ENCODE data around the gene NF2.
"Not testable (repeated sequence)": the region's sequence is repeated elsewhere in the genome, so short reads cannot be mapped to it uniquely, and the experiment has no call there.

The NF2 gene

GRCh38 chr22:29581799-29582198 lies 21.6 kb upstream of the NF2 start:
- no peak for DNase-seq
- Mint-ChIP-seq H3K4me3 (peak overlapping the region; percentile 88), H3K27me3 (no peaks in the 10 kb centered on the region), H3K27ac (peak overlapping the region; percentile 88), H3K9me3 (no peaks in the 10 kb centered on the region), H3K4me1 (peaks cover 14% of the 10 kb centered on the region), H3K36me3 (ENCODE audit: low read depth) (no peaks in the 10 kb centered on the region)
- no peak for ATAC-seq

GRCh38 chr22:29584975-29585374 lies 18.5 kb upstream of the NF2 start:
- Mint-ChIP-seq H3K9me3 (no peaks in the 10 kb centered on the region), H3K27me3 (no peaks in the 10 kb centered on the region), H3K36me3 (ENCODE audit: low read depth) (no peaks in the 10 kb centered on the region), H3K27ac (no peak overlapping the region), H3K4me1 (peaks cover 16% of the 10 kb centered on the region), H3K4me3 (no peak overlapping the region)
- no peak for DNase-seq
- ATAC-seq: no peak

GRCh38 chr22:29586193-29586705 lies 17.2 kb upstream of the NF2 start:
- not testable (repeated sequence) for H3K27me3 Mint-ChIP-seq; H3K36me3 Mint-ChIP-seq (ENCODE audit: low read depth); H3K27ac Mint-ChIP-seq; H3K9me3 Mint-ChIP-seq; DNase-seq; H3K4me3 Mint-ChIP-seq; ATAC-seq
- H3K4me1 Mint-ChIP-seq: peaks cover 11% of the 10 kb centered on the region

GRCh38 chr22:29587938-29588699 lies 15.3 kb upstream of the NF2 start:
- Mint-ChIP-seq H3K27ac (no peak overlapping the region), H3K27me3 (no peaks in the 10 kb centered on the region), H3K9me3 (no peaks in the 10 kb centered on the region), H3K4me3 (no peak overlapping the region), H3K36me3 (ENCODE audit: low read depth) (no peaks in the 10 kb centered on the region), H3K4me1 (peaks cover 5% of the 10 kb centered on the region)
- DNase-seq: no peak
- ATAC-seq: no peak

GRCh38 chr22:29593923-29594322 lies 9.5 kb upstream of the NF2 start:
- no peaks in the 10 kb centered on the region for H3K9me3 Mint-ChIP-seq
- ATAC-seq (no peak), DNase-seq (no peak)
- no peak overlapping the region for H3K27ac Mint-ChIP-seq
- H3K4me1 Mint-ChIP-seq: peaks cover 5% of the 10 kb centered on the region
- no peak overlapping the region for H3K4me3 Mint-ChIP-seq
- no peaks in the 10 kb centered on the region for H3K27me3 Mint-ChIP-seq
- H3K36me3 Mint-ChIP-seq (ENCODE audit: low read depth): no peaks in the 10 kb centered on the region

DNA sequence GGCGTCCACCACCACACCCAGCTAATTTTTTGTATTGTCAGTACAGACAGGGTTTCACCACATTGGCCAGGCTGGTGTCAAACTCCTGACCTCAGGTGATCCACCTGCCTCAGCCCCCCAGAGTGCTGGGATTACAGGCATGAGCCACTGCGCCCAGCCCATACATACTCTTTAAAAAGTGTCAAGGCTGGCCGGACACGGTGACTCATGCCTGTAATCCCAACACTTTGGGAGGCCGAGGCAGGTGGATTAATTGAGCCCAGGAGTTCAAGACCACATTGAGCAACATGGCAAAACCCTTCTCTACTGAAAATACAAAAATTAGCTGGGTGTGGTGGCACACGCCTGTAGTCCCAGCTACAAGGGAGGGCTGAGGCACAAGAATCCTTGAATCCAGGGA lies 9.0 kb upstream of the NF2 start:
- H3K36me3 Mint-ChIP-seq (ENCODE audit: low read depth); H3K9me3 Mint-ChIP-seq; DNase-seq; H3K4me1 Mint-ChIP-seq; ATAC-seq; H3K4me3 Mint-ChIP-seq; H3K27ac Mint-ChIP-seq; H3K27me3 Mint-ChIP-seq: not testable (repeated sequence)

DNA sequence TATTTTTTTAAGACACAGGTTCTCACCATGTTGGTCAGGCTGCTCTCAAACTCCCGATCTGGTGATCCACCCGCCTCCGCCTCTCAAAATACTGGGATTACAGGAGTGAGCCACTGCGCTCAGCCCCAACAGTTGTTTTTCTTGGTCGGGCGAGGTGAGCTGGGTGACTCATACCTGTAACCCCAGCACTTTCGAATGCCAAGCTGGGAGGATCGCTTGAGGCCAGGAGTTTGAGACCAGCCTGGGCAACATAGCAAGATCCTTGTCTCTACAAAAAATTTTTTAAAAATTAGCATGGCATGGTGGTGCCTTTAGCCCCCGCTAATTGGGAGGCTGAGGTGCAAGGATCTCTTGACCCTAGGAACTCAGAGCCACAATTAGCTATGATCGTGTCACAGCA lies 7.0 kb upstream of the NF2 start:
- Mint-ChIP-seq H3K27ac (no peak overlapping the region), H3K9me3 (no peaks in the 10 kb centered on the region), H3K4me3 (no peak overlapping the region), H3K36me3 (ENCODE audit: low read depth) (no peaks in the 10 kb centered on the region), H3K4me1 (peaks cover 1% of the 10 kb centered on the region), H3K27me3 (no peaks in the 10 kb centered on the region)
- no peak for ATAC-seq
- no peak for DNase-seq

GRCh38 chr22:29597871-29598683 lies 5.4 kb upstream of the NF2 start:
- not testable (repeated sequence) for H3K4me1 Mint-ChIP-seq, H3K27me3 Mint-ChIP-seq

DNA sequence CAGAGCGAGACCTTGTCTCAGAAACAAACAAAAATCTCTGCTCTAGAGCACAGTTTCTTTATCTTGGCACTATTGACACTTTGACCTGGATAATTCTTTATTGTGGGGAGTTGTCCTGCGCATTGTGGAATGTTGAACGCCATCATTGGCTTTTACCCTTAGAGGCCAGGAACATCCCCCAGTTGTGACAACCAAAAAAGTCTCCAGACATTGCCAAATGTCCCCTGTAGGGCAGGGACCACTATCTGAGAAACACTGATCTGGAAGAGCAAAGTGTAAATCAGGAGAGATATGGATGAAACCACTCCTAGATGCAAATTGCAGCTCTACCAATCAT lies 4.8 kb upstream of the NF2 start:
- Mint-ChIP-seq H3K36me3 (ENCODE audit: low read depth) (no peaks in the 10 kb centered on the region), H3K9me3 (no peaks in the 10 kb centered on the region), H3K27ac (no peak overlapping the region), H3K4me3 (no peak overlapping the region), H3K27me3 (no peaks in the 10 kb centered on the region), H3K4me1 (peaks cover 6% of the 10 kb centered on the region)
- DNase-seq: no peak
- no peak for ATAC-seq

More at GRCh38 chr22:29597871-29598683, 5.4 kb upstream of the NF2 start:
- H3K9me3 Mint-ChIP-seq; ATAC-seq; H3K27ac Mint-ChIP-seq; DNase-seq; H3K36me3 Mint-ChIP-seq (ENCODE audit: low read depth); H3K4me3 Mint-ChIP-seq: not testable (repeated sequence)

DNA sequence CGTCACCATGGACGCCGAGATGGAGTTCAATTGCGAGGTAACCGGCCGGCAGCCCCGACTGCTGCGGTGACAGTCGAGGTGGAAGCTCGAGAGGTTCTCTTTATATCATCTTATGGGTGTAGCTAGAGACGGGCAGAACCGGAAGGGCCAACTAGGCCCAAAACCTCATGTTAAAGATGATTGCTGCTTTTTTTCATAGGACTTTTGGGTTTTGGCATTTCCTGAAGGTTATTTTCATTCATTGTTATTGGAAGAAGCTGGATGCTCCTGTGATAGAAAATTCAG lies 585 bp downstream of the NF2 start:
- H3K9me3 Mint-ChIP-seq: no peaks in the 10 kb centered on the region
- peaks cover 16% of the 10 kb centered on the region for H3K36me3 Mint-ChIP-seq (ENCODE audit: low read depth)
- ATAC-seq (no peak), DNase-seq (no peak)
- H3K27ac Mint-ChIP-seq: peak overlapping the region; percentile 84
- H3K4me3 Mint-ChIP-seq: peak overlapping the region; percentile 92
- H3K4me1 Mint-ChIP-seq: peaks cover 34% of the 10 kb centered on the region
- H3K27me3 Mint-ChIP-seq: no peaks in the 10 kb centered on the region

- Mint-ChIP-seq H3K36me3 (ENCODE audit: low read depth) (peaks cover 16% of the 10 kb centered on the region), H3K4me1 (peaks cover 34% of the 10 kb centered on the region), H3K27ac (no peak overlapping the region), H3K4me3 (peak overlapping the region; percentile 92), H3K27me3 (no peaks in the 10 kb centered on the region), H3K9me3 (no peaks in the 10 kb centered on the region)
- DNase-seq (no peak), ATAC-seq (no peak)
These were observed 2.1 kb downstream of the NF2 start for GRCh38 chr22:29605527-29605850.

GRCh38 chr22:29606320-29606719 lies 2.9 kb downstream of the NF2 start:
- peaks cover 18% of the 10 kb centered on the region for H3K36me3 Mint-ChIP-seq (ENCODE audit: low read depth)
- H3K9me3 Mint-ChIP-seq: no peaks in the 10 kb centered on the region
- DNase-seq (no peak), ATAC-seq (no peak)
- no peak overlapping the region for H3K27ac Mint-ChIP-seq
- H3K27me3 Mint-ChIP-seq: no peaks in the 10 kb centered on the region
- H3K4me1 Mint-ChIP-seq: peaks cover 34% of the 10 kb centered on the region
- no peak overlapping the region for H3K4me3 Mint-ChIP-seq

- Mint-ChIP-seq H3K4me1 (peaks cover 32% of the 10 kb centered on the region), H3K36me3 (ENCODE audit: low read depth) (peaks cover 20% of the 10 kb centered on the region), H3K27ac (no peak overlapping the region), H3K4me3 (no peak overlapping the region), H3K9me3 (no peaks in the 10 kb centered on the region), H3K27me3 (no peaks in the 10 kb centered on the region)
- DNase-seq (no peak), ATAC-seq (no peak)
These were observed 4.0 kb downstream of the NF2 start for GRCh38 chr22:29607426-29607825.

GRCh38 chr22:29609139-29609538 lies 5.7 kb downstream of the NF2 start:
- ATAC-seq: no peak
- Mint-ChIP-seq H3K27me3 (no peaks in the 10 kb centered on the region), H3K36me3 (ENCODE audit: low read depth) (peaks cover 20% of the 10 kb centered on the region), H3K9me3 (no peaks in the 10 kb centered on the region), H3K4me1 (peaks cover 26% of the 10 kb centered on the region), H3K27ac (no peak overlapping the region), H3K4me3 (no peak overlapping the region)
- DNase-seq: no peak

DNA sequence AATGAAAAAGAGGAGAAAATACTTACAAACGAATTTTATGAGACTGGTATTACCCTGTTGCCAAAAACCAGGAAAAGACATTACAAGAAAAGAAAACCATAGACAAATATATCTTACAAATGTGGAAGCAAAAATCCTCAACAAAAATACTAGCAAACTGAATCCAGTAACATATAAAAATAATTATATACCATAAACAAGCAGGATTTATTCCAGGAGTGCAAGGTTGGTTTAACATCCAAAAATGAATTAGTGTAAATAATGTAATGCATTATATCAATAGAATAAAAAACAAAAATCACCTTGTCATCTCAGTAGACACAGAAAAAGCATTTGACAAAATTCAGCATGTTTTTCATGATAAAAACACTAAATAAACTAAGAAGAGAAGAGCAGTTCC lies 7.3 kb downstream of the NF2 start:
- Mint-ChIP-seq H3K27ac (no peak overlapping the region), H3K9me3 (no peaks in the 10 kb centered on the region), H3K4me1 (peaks cover 14% of the 10 kb centered on the region), H3K36me3 (ENCODE audit: low read depth) (peaks cover 16% of the 10 kb centered on the region), H3K4me3 (no peak overlapping the region), H3K27me3 (no peaks in the 10 kb centered on the region)
- no peak for ATAC-seq
- no peak for DNase-seq
